ENCODE data around the gene DDX51.
"Not testable (repeated sequence)": the region's sequence is repeated elsewhere in the genome, so short reads cannot be mapped to it uniquely, and the experiment has no call there.

DDX51 gene

DNA sequence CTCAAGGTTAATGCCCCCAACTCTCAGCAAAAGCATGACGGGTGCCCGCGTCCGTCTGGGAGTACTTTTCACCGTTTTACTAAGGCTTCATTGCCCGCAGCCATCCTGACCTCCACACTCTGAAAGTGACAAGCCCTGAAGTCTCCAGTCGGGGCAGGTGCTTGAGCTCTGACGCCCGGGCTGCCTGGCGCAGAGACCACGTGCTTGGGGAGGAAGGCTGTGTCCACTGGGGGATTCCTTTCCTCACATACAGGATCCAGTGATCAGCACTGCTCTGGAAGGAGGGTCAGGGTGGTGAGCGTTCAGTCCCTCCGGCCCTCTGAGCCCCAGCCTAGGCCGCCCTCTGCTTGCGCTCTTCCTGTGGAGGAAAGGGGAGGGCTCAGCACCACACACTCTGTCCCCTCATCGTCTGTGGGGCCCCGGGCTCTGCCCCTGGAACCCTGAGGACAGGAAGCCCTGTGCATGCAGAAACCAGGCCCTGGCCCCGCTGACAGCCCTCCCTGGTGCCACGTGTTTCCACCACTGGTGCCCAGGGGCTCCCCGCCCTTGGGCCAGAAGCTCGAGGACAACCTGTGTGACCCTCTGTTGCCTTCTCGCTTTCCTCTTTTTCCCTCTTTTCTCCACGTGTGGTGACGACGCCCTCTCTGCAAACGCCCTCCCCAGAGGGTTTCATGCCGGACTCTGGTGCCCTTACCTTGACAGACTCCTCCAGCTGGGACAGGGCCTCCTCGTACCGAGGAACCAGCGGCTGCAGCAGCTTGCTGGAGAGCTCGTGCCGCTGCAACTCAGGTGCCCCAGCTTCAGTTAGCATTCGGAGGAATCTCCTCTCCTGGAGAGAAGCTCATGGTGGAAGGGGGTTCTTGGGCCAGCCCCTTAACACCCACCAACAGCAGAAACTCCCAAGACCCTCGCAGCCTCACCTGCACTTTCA is 4.9 kb downstream of the DDX51 start:
- DNase-seq: no peak

DNA sequence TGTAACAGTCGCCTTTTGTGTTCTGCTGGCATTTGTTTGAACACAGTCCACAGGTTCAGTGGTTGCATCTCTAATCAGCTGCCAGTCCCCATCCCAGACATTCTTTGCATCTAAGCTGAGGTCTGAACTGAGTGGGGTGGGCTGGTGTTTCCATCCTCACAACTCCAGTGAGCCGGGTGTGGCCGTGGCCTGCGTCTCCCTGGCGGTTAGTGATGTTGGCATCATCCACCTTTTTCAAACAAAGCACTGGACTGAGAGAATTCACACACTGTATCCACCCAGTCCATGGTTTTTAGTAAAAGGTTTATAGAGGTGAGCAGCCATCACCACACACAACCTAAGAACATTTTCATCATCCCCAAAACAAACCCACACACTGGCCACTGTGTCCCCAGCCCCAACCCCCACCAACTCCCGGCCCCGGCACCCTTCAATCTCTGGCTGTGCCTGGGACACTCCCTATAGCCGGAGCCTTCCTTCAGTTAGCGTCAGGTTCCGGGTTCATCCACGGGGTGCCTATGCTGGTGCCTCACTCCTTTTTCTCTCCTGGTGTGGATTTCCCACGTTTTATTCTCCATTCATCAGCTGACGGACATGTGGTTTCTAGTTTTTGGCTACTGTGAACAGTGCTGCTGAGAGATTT is 6.5 kb downstream of the DDX51 start:
- DNase-seq: no peak

DNA sequence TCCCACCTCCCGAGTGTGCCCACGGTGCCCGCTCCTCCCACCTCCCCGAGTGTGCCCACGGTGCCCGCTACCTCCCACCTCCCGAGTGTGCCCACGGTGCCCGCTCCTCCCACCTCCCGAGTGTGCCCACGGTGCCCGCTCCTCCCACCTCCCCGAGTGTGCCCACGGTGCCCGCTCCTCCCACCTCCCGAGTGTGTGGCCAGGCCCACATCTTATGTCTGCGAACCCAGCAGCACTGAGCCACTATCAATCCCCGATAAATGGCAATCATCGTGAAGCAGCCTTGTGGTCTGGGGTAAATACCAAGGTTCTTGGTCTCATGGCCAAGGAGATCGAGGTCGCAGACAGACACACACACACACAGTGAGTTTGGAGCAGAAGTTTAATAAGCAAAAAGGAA is 7.9 kb downstream of the DDX51 start:
- DNase-seq: not testable (repeated sequence)

DNA sequence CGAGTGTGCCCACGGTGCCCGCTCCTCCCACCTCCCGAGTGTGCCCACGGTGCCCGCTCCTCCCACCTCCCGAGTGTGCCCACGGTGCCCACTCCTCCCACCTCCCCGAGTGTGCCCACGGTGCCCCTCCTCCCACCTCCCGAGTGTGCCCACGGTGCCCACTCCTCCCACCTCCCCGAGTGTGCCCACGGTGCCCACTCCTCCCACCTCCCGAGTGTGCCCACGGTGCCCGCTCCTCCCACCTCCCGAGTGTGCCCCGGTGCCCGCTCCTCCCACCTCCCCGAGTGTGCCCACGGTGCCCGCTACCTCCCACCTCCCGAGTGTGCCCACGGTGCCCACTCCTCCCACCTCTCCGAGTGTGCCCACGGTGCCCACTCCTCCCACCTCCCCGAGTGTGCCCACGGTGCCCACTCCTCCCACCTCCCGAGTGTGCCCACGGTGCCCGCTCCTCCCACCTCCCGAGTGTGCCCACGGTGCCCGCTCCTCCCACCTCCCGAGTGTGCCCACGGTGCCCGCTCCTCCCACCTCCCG is 9.4 kb downstream of the DDX51 start:
- DNase-seq: not testable (repeated sequence)

DNA sequence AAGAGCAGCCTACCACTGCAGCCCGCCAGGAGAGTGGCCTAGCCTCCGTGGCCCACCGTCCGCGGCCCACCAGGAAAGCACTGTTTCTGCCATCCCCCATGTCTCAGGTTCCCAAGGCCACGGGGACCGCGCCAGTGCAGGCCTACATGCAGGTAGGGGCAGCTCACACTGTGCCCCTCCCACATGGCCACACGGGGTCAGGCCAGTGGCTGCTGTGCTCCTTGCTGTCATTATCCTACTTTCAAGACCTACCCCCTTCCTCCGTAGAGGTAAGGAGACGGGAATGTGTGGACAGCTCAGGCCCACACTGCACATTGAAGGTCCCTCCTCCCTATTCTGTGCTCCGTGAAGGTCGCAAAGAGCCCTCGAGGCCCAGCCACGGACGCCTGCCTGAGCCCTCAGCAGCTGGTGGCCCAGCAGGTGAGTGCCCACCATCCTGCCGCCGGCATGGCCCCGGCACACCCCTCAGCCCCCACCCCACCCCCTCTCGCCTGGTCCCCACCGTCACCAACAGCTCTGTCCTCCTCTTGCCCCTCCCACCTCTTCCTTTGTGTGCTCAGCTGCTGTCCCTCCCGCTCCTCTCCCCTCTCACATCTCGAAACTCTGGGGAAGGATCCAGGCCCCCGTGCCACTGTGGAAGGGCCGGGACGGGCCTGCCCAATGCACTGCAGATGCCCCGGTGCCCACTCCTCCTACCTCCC is 10.0 kb downstream of the DDX51 start:
- DNase-seq: no peak

DNA sequence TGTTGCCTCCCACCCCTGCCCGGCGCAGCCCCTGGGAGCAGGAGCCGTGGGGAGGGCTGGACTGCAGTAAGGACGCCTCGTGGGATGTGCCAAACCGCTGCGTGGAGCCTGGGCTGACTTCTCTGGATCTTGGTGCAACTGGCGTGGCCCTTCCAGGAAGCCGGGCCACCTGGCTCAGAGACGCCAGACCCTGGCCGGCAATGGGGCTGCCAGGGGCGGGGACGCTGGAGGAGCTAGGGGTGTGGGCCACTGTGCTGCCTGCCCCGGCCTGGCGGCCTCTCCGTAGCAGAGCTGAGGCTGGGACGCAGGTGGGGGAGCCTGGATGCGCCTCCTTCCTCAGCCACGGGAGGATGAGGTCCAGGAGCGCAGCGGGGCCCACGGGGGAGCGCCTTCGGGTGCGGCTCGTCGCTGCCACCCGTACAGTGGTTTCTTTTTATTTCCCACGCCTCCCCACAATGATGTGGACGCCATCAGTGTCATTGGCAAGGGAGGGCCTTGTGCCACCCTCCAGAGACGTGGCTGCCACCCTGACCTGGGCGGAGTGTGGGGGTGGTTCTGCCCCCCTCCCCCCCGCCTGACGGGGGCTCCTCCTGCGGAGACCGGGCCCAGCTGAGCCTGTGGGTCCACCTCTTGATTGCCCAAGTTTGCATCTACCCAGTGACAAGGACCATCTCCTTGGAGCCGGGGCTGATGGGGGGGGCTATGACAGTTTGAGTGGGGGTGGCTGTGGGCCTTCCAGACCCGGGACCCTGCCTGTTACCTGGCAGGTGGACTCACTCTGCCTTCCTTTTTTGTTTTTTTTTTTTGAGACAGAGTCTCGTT is 11.3 kb downstream of the DDX51 start:
- no peak for DNase-seq

DNA sequence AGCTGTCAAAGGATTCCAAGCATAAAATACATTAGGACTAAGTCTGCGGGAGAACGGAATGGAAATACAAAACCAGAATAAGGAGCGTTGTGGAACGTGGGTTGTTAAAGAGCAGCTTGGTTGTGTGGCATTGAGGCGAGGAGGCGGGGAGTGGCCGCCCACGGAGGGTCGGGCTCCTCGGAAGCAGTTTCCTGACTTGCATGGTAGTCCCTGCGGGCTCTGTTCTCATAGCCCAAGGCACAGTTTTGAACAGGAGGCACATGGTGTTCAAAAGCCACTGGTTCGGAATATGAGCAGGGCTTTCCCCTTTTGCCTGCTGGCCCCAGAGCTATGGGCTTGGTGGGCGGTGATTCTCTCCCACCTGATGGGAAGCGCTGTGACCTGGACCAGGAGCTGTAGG is 12.2 kb downstream of the DDX51 start:
- no peak for DNase-seq

DNA sequence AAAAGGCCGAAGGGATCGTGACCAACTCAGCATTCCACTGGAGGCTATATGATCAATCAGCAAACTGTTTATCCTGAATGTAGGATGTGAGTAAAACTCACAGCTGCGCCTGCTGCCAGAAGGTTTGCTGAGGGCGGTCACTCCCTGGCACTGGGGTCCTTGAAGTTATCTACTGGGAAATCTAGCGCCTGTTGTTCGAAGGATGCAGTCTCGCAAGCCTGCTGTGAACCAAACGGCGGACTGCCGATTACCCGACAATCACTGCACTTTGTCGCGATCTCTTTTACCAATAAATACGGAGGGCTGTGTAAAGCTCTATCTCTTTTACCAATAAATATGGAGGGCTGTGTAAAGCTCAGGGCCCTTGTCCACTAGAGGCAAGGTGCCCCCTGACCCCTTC is 12.9 kb downstream of the DDX51 start:
- no peak for DNase-seq

DNA sequence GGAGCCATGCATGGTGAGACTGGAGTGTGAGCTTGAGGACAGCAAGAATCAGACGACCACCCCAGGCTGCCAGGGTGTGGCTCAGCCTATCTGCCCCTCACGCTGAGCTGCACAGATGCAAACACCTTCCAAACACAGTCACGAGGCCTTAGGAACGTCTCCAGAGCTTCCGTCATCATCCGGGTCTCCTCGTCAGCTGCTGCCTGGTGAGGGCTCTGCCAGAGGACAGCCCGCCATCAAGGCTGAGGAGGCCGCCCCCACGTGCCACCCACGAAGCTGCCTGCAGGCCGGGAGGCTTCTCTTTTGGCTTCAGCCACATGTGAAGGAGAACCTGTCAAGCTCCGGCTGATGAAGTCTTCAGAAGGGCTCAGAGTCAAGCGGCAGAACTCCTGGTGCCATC is 13.4 kb downstream of the DDX51 start:
- DNase-seq: no peak

DNA sequence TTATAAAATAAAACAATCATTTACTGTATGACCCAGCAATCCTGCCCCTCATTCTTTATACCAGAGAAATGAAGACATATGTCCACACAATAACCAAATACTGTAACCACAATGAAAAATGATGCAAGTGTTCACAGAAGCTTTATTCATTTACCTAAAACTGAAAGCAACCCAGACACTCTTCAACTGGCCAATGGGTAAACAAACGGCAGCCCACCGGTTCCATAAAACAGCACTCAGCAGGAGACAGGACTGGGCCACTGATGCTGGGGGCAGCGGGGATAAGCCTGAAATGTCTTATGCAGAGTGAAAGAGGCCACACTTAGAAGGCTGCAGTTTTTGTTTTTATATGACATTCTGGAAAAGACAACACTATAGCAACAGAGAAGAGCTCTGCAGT is 15.1 kb downstream of the DDX51 start:
- DNase-seq: no peak

DNA sequence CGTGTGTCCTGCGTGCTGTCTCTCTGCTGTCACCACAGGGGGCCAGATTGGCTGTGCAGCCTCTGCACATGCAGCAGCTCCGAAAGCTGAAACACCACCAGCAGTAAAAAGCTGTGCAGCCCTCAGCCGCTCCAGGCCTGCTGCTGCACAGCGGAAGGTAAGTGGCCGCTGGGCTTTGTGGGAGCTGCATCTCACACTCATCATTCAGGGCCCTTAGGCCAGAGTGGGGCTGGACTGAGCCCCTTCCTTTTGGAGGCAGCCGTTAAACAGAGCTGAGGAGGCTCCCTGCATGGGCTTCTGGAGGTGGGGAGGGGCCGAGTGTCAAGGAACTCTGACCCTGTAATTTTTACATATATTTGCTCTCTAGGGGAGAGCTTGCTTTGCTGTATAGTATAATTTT is 17.1 kb downstream of the DDX51 start:
- DNase-seq: no peak

DNA sequence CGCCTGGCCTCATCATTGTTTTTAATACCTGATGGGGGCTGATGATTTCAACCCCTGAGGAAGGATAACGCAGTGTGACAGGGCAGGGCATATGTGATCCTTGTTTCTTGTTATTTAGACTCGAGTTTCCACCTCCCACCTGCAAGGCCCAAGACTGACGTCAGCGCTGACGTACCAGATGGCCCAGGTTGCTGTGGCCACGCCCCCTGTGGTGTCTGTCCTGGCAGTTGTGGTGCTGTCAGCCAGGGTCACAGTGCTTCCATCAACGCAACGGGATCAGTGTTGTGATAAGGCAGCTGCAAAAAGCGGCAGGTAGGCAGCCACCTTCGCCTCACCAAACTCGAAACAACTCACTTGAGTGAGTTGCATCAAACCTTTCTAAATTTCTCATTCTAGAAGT is 18.4 kb downstream of the DDX51 start:
- DNase-seq: no peak

DNA sequence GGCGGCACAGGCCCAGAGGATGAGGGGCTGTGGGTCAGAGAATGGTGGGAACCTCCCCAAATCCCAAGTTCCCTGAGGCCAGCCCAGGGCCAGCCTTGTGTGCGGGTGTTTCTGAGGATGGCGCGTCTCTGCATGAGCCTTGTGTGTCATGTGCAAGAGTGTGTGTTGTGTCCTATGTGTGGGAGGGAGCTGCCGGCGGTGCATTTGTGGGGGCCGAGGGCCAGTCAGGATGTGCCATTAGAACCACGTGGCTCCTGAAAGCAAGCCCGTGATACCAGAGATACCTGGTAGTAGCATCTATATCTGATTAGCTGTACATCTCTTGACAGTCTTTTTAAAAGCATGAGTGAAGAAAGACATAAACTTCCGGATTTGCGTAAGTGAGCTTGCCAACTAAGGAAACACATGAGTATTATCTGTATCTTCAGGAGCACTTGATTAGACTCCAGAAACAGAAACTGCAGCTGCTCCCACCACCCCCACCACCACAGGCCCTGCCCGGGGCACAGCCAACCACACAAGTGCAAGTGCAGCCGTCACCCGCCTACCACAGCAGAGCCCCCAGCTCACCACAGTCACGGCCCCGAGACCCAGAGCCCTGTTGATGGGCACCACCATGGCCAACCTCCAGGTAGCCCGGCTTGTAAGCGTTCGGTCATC is 19.2 kb downstream of the DDX51 start:
- no peak for DNase-seq

DNA sequence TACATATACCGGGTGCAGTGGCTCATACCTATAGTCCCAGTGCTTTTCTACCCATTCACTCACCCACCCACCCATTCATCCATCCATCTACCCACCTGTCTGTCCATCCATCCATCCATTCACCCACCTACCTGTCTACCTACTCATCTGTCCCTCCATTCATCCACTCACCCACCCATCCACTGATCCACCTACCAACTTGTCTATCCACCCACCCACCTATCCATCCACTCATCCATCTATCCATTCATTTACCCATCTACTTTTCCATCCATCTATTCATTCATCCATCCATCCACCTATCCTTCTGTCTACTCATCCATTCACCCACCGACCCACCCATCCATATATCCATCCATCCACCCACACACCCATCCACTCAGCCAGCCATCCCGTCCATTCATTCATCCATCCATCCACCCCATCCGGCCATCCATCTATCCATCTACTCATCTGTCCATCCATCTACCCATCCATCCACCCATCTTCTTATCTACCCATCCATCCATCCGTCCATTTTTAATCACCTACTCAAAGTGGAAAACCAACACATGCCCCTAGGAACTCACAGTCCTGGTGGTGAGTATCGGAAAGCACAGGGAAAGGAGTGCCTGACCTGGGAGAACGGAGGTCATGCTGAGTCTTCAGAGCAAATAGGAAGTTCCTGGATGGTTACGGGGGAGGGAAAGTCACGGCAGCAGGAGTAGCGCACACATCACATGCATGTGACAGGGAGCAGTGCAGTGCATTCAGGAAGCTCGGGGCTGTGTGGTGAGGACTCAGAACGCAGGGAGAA is 20.0 kb downstream of the DDX51 start:
- no peak for DNase-seq

DNA sequence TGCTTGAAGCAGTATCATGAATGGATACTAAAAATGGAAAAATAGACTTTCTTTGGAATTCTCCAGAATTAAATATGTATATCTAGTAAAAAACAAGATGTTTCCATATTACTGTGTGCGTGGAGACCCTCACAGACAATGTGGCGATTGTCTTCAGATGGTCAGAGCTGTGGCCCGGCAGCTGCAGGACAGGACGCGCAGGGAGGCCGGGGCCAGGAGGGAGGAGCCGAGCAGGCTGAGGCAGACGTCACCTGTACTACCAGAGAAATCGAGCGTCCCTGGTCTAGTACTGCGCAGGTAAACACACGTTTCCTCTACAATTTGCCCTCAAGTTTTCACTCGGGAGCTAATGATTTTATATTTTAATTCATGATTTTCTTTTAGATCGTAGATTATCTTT is 22.8 kb downstream of the DDX51 start:
- DNase-seq: no peak

DNA sequence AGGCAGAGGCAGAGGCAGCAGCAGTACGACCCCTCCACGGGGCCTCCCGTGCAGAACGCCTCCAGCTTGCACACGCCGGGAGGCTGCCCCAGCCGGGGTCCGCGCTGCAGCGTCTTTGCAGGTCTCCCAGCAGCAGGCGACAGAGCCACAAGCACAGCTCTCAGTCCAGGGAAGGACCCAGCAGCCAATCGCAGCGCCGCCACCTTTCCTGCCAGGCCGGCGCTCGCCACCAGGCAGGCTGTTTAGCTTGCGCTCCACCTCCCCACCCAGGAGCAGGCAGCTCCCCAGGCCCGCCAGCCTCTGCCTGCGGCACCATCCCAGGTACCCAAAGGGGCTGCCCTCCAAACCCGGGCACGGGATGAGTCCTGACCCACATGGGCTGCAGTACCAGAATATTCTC is 25.2 kb downstream of the DDX51 start:
- no peak for DNase-seq

DNA sequence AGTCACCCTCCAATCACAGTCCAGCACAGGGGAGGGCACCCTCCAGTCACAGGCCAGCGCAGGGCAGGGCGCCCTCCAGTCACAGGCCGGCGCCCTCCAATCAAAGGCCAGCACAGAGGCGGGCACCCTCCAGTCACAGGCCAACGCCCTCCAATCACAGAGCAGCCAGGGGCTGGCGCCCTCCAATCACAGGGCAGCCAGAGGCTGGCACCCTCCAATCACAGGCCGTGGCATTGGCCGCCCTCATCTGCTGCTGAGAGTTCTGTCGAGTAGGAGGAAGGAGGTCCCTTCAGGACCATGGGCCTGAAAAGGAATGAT is 26.6 kb downstream of the DDX51 start:
- no peak for DNase-seq

DNA sequence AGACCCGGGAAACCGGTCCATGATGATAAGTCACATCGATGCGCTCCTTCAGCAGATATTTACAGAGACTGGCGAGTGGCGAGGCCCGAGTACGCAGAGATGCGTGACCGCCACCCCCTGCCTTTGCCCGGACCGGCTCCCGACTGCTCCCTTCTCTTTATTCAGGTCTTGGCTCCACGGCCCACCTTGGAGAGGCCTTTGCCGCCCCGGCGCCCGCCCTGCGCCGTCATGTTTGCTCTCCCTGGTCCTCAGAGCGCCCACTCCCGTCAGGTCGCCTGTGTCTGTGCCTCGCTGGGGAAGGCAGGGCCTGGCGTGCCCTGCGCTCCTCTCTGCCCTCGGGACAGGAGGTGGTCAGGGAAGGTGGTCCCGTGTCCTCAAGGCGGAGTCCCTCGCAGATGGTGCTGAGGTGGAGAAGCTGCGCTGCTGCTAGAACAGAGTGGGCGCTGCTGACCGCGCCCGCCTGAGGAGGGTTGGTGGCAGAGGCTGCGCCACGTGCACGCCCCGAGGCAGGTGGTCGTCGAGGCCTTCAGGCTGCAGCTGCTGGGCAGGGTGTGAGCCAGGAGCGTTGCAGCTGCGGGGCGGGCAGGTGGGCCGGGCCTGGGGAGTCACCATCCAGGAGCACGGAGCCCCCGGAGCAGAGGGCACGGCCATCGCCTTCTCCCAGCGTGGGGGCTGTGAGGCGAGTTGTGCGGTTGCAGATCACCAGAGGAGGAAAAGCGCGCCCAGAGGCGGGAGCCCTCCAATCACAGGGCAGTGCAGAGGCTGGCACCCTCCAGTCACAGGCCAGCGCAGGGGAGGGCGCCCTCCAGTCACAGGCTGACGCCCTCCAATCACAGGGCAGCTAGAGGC is 27.2 kb downstream of the DDX51 start:
- DNase-seq: no peak

DNA sequence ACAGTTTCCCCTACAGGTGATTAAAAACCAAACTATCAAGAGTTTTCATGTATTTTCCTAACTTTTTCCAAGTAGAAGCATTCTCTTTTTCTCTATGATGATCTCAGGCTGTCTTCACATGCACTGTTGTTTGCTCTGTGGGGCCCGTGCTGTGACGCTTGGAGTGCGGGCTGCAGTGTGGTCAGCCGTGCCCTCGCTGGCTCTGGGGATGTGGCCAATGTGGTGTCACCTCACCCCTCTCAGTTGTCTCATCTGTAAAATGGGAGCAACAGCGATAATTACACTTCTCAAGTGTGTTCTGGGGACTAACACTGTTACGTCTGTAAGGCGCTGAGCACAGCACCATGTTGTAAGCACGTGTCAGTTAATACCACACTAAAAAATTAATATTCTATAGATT is 28.6 kb downstream of the DDX51 start:
- DNase-seq: no peak

DNA sequence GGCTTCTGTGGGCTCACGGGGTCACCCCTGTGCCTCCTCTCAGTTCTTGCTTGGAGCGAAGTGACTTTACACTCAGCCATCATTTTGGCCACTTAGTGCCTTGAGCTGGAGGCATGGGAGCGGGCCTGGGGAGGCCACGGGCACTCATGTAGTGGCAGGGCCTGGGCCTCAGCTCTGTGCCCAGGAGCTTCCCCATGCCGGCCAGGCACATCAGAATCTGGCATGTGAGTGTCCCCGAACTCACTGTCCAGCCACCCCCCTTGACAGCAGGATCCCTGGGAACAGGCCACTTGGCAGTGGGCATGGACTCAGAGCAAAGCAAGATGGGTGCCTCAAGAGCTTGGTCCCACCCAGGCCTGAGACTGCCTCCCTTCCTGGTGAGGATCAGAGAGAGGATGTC is 29.5 kb downstream of the DDX51 start:
- no peak for DNase-seq

Data from stimulated activated CD4-positive, alpha-beta T cell treated with anti-CD3 and anti-CD28 coated beads, Interleukin-12 subunit alpha, Interleukin-12 subunit beta, amount 100 ng/mL, for 4 hours (primary cell).